Measurements from ENCODE around the gene STARD9. TPM values are rescaled to one million over a fixed set of nuclear protein-coding genes. Genes with fewer than 3 reads are reported as not detected.

The STARD9 gene
- total and polyA plus RNA-seq, 9 of the 15 experiments (the other 6 are each of a cell fraction or from before 2014, with no cell fraction given), result 0.45 to 6.0 (median 3.6) TPM

- TF ChIP-seq ZBTB40 (IDR thresholded peaks at IDR 0.05) (peak; percentile 41; the same call in 1 of the 2 replicates), ZBTB40 (CRISPR knock-in tag; IDR thresholded peaks at IDR 0.05) (no peak), HDAC8 (tag; IDR thresholded peaks at IDR 0.05) (no peak), ZFPM2 (CRISPR knock-in tag; IDR thresholded peaks at IDR 0.05) (no peak), NR3C1 (CRISPR knock-in tag; IDR thresholded peaks at IDR 0.05) (no peak), BCLAF1 (IDR thresholded peaks at IDR 0.05; ENCODE audit: borderline replicate concordance in 1 of 2, control insufficient read depth in 1 of 2, low read depth in 2 of 2, low read length in 1 of 2) (no peak), CBX3 (IDR thresholded peaks at IDR 0.05; ENCODE audit: borderline replicate concordance in 1 of 2, low read length in 2 of 2) (no peak)
These were observed 25.5 kb upstream of the STARD9 start (continued) for GRCh38 chr15:42549741-42550392.
